HG03066 (cell line): ENCODE data around the gene ZCCHC12.
"Not testable (repeated sequence)": the region's sequence is repeated elsewhere in the genome, so short reads cannot be mapped to it uniquely, and the experiment has no call there.

Experiments used
- ATAC-seq: cut with Tn5 transposase; IDR thresholded peaks from one replicate; pipeline ENCODE4 v1.9.1; 2021; ENCODE audit warnings: low read depth; ENCODE audit not compliant: unreplicated experiment

ZCCHC12 gene

GRCh38 chrX:118823263-118824172 is at the start of gene ZCCHC12:
TSS of gene ZCCHC12 (plus strand) at chrX:118823824. CDS start at chrX:118825245, 1,421 bp downstream.
- ATAC-seq: no peak

GRCh38 chrX:118779581-118779980 is 44.0 kb upstream of the ZCCHC12 start:
- no peak for ATAC-seq

GRCh38 chrX:118780509-118780908 is 43.1 kb upstream of the ZCCHC12 start:
- no peak for ATAC-seq

DNA sequence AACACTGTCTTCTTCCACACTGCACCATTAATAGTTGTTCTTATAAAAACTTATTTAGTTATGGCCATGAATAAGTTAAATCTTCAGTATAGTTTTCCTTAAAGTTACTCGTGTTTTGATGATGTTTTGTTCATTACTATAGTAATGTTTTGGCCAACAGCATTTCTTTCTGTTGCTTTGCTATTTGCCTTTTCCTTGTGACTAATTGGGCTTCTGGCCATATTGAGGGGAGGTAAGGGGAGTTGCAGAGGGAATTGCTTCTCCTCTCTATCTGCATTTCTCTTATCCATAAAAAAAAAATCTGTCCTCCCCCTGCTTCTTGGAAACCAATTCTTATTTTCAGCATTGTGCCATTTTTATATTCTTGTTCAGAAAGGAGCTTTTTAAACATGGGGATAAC is 42.7 kb upstream of the ZCCHC12 start:
- no peak for ATAC-seq

DNA sequence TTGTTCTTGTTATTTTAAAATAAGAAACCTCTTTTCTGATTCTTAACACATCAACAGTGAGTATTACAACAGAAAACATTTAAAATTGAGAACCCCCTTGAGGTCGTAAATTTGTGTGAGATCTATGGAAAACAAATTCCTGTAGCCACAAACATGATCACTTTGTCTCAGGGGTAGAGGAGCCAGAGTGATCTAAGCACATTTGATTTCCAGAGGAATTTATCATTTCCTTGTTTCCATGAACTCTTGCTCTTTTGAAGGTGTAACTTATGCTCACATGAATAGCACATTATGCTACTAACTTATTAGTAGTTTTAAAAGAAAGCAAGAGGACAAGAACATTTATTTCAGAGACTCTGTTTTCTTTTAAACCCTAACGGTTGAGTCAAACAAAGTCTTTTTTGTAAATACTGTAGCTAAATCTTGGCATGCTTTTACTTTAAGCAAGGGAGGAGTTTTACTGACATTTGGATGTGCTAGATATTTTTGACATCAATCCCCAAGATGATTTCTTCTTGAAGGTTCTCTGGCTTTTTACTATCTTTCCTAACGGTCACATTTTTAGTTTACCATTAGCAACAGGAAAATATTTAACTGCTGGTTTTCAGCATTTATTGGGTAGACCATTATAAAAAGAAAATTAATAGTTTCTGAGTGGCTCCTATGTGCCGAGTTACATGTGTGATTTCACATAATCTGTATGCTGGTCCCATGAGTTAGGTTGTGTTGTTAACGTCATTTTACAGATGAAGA is 27.9 kb upstream of the ZCCHC12 start:
- ATAC-seq: no peak

DNA sequence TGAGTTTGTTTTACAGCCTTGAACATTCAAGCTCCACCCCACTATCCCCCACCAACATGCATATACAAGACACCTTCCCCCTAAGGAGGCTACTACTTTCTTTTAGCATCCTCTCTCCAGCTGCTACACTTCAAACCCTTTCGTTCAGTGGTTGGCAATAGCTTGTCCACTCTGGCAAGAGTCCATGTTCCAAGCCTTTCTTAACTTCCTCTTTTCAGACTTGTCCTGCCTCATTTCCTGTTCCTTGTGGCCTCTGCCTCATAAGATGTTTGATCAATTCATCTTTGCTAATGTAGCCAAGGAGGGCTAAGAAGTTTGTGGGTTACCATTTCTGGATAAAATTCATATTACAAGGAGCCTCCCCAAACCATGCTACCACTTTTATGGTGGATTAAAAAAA is 20.8 kb upstream of the ZCCHC12 start:
- ATAC-seq: no peak

- ATAC-seq: no peak
These were observed 16.2 kb upstream of the ZCCHC12 start for GRCh38 chrX:118807151-118808017.

DNA sequence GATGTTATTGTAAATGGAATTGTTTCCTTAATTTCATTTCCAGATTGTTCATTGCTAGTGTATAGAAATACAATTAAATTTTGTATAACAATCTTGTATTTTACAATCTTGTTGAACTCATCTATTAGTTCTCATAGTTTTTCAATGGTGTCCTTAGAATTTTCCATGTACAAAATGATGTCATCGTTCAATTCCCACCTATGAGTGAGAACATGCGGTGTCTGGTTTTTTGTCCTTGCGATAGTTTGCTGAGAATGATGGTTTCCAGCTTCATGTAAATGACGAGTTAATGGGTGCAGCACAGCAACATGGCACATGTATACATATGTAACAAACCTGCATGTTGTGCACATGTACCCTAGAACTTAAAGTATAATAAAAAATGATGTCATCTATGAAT is 6.4 kb upstream of the ZCCHC12 start:
- ATAC-seq: not testable (repeated sequence)

GRCh38 chrX:118824173-118824730 is 628 bp downstream of the ZCCHC12 start:
- no peak for ATAC-seq

DNA sequence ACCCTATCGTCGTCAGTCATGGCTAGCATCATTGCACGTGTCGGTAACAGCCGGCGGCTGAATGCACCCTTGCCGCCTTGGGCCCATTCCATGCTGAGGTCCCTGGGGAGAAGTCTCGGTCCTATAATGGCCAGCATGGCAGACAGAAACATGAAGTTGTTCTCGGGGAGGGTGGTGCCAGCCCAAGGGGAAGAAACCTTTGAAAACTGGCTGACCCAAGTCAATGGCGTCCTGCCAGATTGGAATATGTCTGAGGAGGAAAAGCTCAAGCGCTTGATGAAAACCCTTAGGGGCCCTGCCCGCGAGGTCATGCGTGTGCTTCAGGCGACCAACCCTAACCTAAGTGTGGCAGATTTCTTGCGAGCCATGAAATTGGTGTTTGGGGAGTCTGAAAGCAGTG is 1.6 kb downstream of the ZCCHC12 start:
- ATAC-seq: no peak

GRCh38 chrX:118839334-118839958 is 15.8 kb downstream of the ZCCHC12 start:
- no peak for ATAC-seq

GRCh38 chrX:118847676-118848075 is 24.1 kb downstream of the ZCCHC12 start:
- no peak for ATAC-seq

GRCh38 chrX:118853596-118853995 is 30.0 kb downstream of the ZCCHC12 start:
- no peak for ATAC-seq

- ATAC-seq: no peak
These were observed 32.2 kb downstream of the ZCCHC12 start for GRCh38 chrX:118855681-118856310.

GRCh38 chrX:118857006-118857405 is 33.4 kb downstream of the ZCCHC12 start:
- ATAC-seq: no peak

- ATAC-seq: no peak
These were observed 37.7 kb downstream of the ZCCHC12 start for GRCh38 chrX:118861338-118861737.

DNA sequence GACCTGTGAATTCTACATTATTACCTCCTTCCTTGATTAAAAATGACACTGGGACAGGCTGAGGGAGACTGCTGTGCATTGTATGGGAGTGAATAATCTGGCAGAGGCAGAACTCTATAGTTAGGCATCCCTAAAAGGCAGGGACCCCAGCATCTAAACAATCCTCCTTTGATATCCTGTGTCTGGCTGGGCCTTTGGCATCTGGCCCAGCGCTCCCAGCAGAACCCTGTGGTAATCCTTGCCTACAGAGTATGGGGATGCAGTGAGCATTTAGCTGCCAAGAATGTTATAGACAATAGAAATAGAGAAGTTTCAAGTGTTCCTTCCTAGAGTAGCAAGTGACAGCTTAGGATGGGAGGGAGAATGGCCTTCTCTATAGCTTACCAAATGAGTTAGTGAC is 38.5 kb downstream of the ZCCHC12 start:
- no peak for ATAC-seq

GRCh38 chrX:118862979-118863378 is 39.4 kb downstream of the ZCCHC12 start:
- ATAC-seq: no peak

DNA sequence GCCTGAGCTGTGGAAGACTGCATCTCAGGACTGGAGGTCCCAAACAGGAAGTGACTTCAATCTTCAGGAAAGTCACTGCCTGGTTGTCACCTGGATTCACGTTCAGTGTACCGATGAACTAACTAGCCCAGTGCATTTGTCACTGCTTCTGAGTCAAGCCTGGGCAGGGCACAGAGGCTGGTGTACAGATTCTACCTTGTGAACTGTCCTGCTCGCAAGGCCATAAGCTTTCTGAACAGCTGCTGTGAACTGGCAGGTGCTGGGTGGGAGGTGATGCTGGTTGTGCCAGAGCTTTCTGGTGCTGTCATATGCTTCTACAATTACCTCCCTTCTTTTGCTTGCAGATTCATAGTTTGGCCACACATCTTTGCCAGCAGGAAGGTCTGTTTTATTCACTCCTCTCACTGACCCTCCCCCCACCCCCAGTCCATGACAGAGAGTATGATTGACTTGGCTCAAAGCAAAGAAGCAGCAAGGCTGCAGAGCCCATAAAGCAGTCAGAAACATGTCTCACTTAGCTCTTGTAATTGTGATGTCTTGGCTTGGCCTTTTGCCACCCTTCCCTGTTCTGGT is 40.5 kb downstream of the ZCCHC12 start:
- no peak for ATAC-seq
